ENCODE measurements around the gene CPZ. TPM values are rescaled to one million over a fixed set of nuclear protein-coding genes. Genes with fewer than 3 reads are reported as not detected.

Gene CPZ
- total and polyA plus RNA-seq, 2 of the 4 experiments (the other 2 are of a cell fraction) = 0.90 to 10.3 TPM

GRCh38 chr4:8645753-8646124, 53.2 kb downstream of the CPZ start:
- Histone ChIP-seq H2AK9ac (replicated peaks; ENCODE audit: low read depth, low read length, poor library complexity) (no peak overlapping the region), H2BK15ac (ENCODE audit: low read depth, low read length) (no peak overlapping the region), H3K9me3 (ENCODE audit: control insufficient read depth, insufficient read depth, low read length) (no peaks in the 10 kb centered on the region), H3K27me3 (ENCODE audit: control insufficient read depth, insufficient read depth, low read length) (peaks cover 23% of the 10 kb centered on the region; the same call in 1 of the 2 replicates), H2BK120ac (ENCODE audit: low read depth, low read length) (no peak overlapping the region), H3K56ac (ENCODE audit: extremely low read depth, insufficient read depth, low read length) (no peak overlapping the region), H4K20me1 (ENCODE audit: insufficient read depth, low read length) (no peaks in the 10 kb centered on the region), H3K14ac (replicated peaks; ENCODE audit: low read depth, low read length) (no peak overlapping the region), H2BK5ac (ENCODE audit: low read depth, low read length, poor library complexity, severe bottlenecking) (no peak overlapping the region), H3K27ac (ENCODE audit: insufficient read depth, low read length) (no peak overlapping the region), H3K36me3 (ENCODE audit: control insufficient read depth, insufficient read depth, low read length) (no peaks in the 10 kb centered on the region), H3K9ac (ENCODE audit: low read depth, low read length) (no peak overlapping the region), H2AK5ac (ENCODE audit: low read depth, low read length) (no peak overlapping the region), H2BK20ac (ENCODE audit: low read depth, low read length) (no peak overlapping the region), H3K4me3 (ENCODE audit: insufficient read depth, low read depth, low read length) (no peak overlapping the region), H4K5ac (ENCODE audit: low read depth, low read length) (no peak overlapping the region), H3K79me1 (ENCODE audit: low read depth in 1 of 2, low read length in 2 of 2) (no peaks in the 10 kb centered on the region), H2AFZ (replicated peaks; ENCODE audit: low read length, poor library complexity) (no peak overlapping the region), H3K9me1 (ENCODE audit: insufficient read depth, low read length) (no peaks in the 10 kb centered on the region), H4K8ac (ENCODE audit: low read depth in 2 of 2, low read length in 2 of 2) (no peak overlapping the region), H4K91ac (ENCODE audit: insufficient read depth, low read depth, low read length) (no peak overlapping the region), H3K4me2 (ENCODE audit: low read depth, low read length) (no peak overlapping the region), H3K18ac (ENCODE audit: low read depth, low read length) (no peak overlapping the region), H3K4ac (ENCODE audit: low read depth, low read length) (no peak overlapping the region), H3K4me1 (ENCODE audit: control insufficient read depth, insufficient read depth, low read length) (no peaks in the 10 kb centered on the region), H3K23ac (ENCODE audit: low read depth, low read length) (no peak overlapping the region)
- CTCF ChIA-PET = no interaction called here
- no peak for DNase-seq
- POLR2A ChIA-PET (ENCODE audit: unreplicated experiment) = no interaction called here
- no peak for ATAC-seq (ENCODE audit: low read depth)
- TF ChIP-seq MAZ (IDR thresholded peaks at IDR 0.05; ENCODE audit: borderline replicate concordance, low read depth, low read length) (no peak), NFE2L2 (IDR thresholded peaks at IDR 0.05; ENCODE audit: low read depth, low read length) (no peak), CTCF (conservative IDR thresholded peaks at IDR 0.05; ENCODE audit: low read depth, low read length) (no peak), MXI1 (IDR thresholded peaks at IDR 0.05; ENCODE audit: borderline replicate concordance, low read depth, low read length) (no peak), FOS (IDR thresholded peaks at IDR 0.05; ENCODE audit: low read depth, low read length) (no peak)
- WGBS, 2 experiments (ENCODE audit: extremely low coverage in 2 of 2, insufficient read length in 1 of 2) = 76% methylated on average over 8 of the region's 16 CpGs; no CpG with 5 or more reads in 1 of the 2 experiments
- intact Hi-C loops (cut with micrococcal nuclease) (no loop called here), in situ Hi-C loops (cut with MboI; ENCODE audit: low sequenced_read_pairs) (no loop called here), dilution Hi-C loops (cut with HindIII; ENCODE audit: low sequenced_read_pairs, unreplicated experiment) (no loop called here)
- BruUV-seq (replicated peaks) = no TSS peak
